Vagina (tissue), 2 donors: ENCODE measurements around the gene TBC1D8. TPM values are rescaled to one million over a fixed set of nuclear protein-coding genes. Genes with fewer than 3 reads are reported as not detected.
"Not testable (repeated sequence)": the region's sequence is repeated elsewhere in the genome, so short reads cannot be mapped to it uniquely, and the experiment has no call there.

Experiments used
- DNase-seq, 2 donors: peaks; one replicate each; pipeline ENCODE4 v3.0.0-alpha.2; 2017; ENCODE audit errors: extremely low spot score in 2 of 2
- H3K27ac ChIP-seq: fragments of 200-600 bp; sonication (generic); one replicate; pipeline ENCODE4 v1.5.1; 2019
- H3K27me3 ChIP-seq: fragments of 200-600 bp; sonication (generic); one replicate; pipeline ENCODE4 v1.5.1; 2019
- H3K36me3 ChIP-seq, 2 donors: fragments of 200-600 bp; sonication (generic); one replicate each; pipeline ENCODE4 v1.5.1; 2017 to 2019
- H3K4me1 ChIP-seq: fragments of 200-600 bp; sonication (generic); one replicate; pipeline ENCODE4 v1.5.1; 2019
- H3K4me3 ChIP-seq, 2 donors: fragments of 200-600 bp; sonication (generic); 1 replicate in 1 of 2; 2 replicates in 1 of 2; pipeline ENCODE4 v1.5.1; 2016 to 2019
- H3K9me3 ChIP-seq: fragments of 200-600 bp; sonication (generic); one replicate; pipeline ENCODE4 v1.5.1; 2019
- CTCF ChIP-seq, 3 experiments: fragments of 450-650 bp in 2 of 3; fragments of 200-600 bp in 1 of 3; sonication (generic) in 1 of 3; IDR thresholded peaks; one replicate each; pipeline ENCODE4 v1.5.1; 2017 to 2019; ENCODE audit warnings: antibody characterized with exemption in 3 of 3, mild to moderate bottlenecking in 2 of 3, moderate library complexity in 2 of 3
- POLR2A ChIP-seq, 2 donors: fragments of 450-650 bp; IDR thresholded peaks; one replicate each; pipeline ENCODE4 v1.6.1; 2017; ENCODE audit warnings: antibody characterized with exemption in 2 of 2, mild to moderate bottlenecking in 2 of 2, moderate library complexity in 2 of 2
- POLR2AphosphoS5 ChIP-seq, 2 donors: sonication (generic); formaldehyde crosslinking; IDR thresholded peaks; one replicate each; pipeline ENCODE4 v1.9.0; 2017; ENCODE audit warnings: antibody characterized with exemption in 2 of 2, mild to moderate bottlenecking in 2 of 2, low read depth in 1 of 2; ENCODE audit not compliant: insufficient read depth in 1 of 2
- intact Hi-C: fragments of 100-400 bp; cut with DNase I; formaldehyde crosslinking; loops from one replicate; pipeline ENCODE4 v1.15.1; 2023
- total RNA-seq: library from RNA; depleted of rRNA; stranded (reverse); fragments of >200 nt; gene quantifications from one replicate; pipeline ENCODE4 v1.2.3, GENCODE V29; 2016

TBC1D8 gene
- total RNA-seq, 1 donor from 2014 or later: 72.2 TPM

- intact Hi-C loops: no loop called here
- H3K4me3 ChIP-seq: no peak overlapping the region
- peaks cover 18% of the 10 kb centered on the region for H3K4me1 ChIP-seq
- H3K27ac ChIP-seq: no peak overlapping the region
- H3K36me3 ChIP-seq: no peaks in the 10 kb centered on the region
- DNase-seq: no peak
- no peaks in the 10 kb centered on the region for H3K9me3 ChIP-seq
- H3K27me3 ChIP-seq: no peaks in the 10 kb centered on the region
- no peak for TF ChIP-seq CTCF (IDR thresholded peaks at IDR 0.05)
- TF ChIP-seq POLR2AphosphoS5 (IDR thresholded peaks at IDR 0.05; ENCODE audit: insufficient read depth in 1 of 2, low read depth in 1 of 2): no peak
- no peak for TF ChIP-seq POLR2A (IDR thresholded peaks at IDR 0.05)
Measured at GRCh38 chr2:101175991-101176390, 24.8 kb upstream of the TBC1D8 start.

GRCh38 chr2:101173707-101174295, 22.6 kb upstream of the TBC1D8 start:
- intact Hi-C loops: no loop called here
- Histone ChIP-seq H3K9me3 (no peaks in the 10 kb centered on the region), H3K4me3 (no peak overlapping the region), H3K36me3 (no peaks in the 10 kb centered on the region), H3K27ac (no peak overlapping the region), H3K4me1 (peaks cover 18% of the 10 kb centered on the region), H3K27me3 (no peaks in the 10 kb centered on the region)
- no peak for DNase-seq
- no peak for TF ChIP-seq CTCF (IDR thresholded peaks at IDR 0.05)

GRCh38 chr2:101169822-101170221, 18.6 kb upstream of the TBC1D8 start:
- DNase-seq, H3K27me3 ChIP-seq, intact Hi-C loops, H3K4me1 ChIP-seq, H3K27ac ChIP-seq, H3K36me3 ChIP-seq, H3K4me3 ChIP-seq, H3K9me3 ChIP-seq: not testable (repeated sequence)

GRCh38 chr2:101168706-101169105, 17.5 kb upstream of the TBC1D8 start:
- Histone ChIP-seq H3K4me3 (no peak overlapping the region), H3K27me3 (no peaks in the 10 kb centered on the region), H3K36me3 (no peaks in the 10 kb centered on the region), H3K9me3 (no peaks in the 10 kb centered on the region), H3K27ac (no peak overlapping the region), H3K4me1 (no peaks in the 10 kb centered on the region)
- intact Hi-C loops: no loop called here
- DNase-seq: no peak
- TF ChIP-seq CTCF (IDR thresholded peaks at IDR 0.05) (no peak), POLR2A (IDR thresholded peaks at IDR 0.05) (no peak), POLR2AphosphoS5 (IDR thresholded peaks at IDR 0.05; ENCODE audit: insufficient read depth in 1 of 2, low read depth in 1 of 2) (no peak)

GRCh38 chr2:101167532-101167931, 16.4 kb upstream of the TBC1D8 start:
- H3K27ac ChIP-seq, H3K36me3 ChIP-seq, intact Hi-C loops, H3K4me3 ChIP-seq, H3K4me1 ChIP-seq, H3K27me3 ChIP-seq, DNase-seq, H3K9me3 ChIP-seq: not testable (repeated sequence)

- intact Hi-C loops: no loop called here
- H3K27me3 ChIP-seq: no peaks in the 10 kb centered on the region
- no peak overlapping the region for H3K27ac ChIP-seq
- TF ChIP-seq CTCF (IDR thresholded peaks at IDR 0.05) (no peak), POLR2A (IDR thresholded peaks at IDR 0.05) (no peak), POLR2AphosphoS5 (IDR thresholded peaks at IDR 0.05; ENCODE audit: insufficient read depth in 1 of 2, low read depth in 1 of 2) (no peak)
- H3K4me1 ChIP-seq: no peaks in the 10 kb centered on the region
- H3K36me3 ChIP-seq: no peaks in the 10 kb centered on the region
- no peaks in the 10 kb centered on the region for H3K9me3 ChIP-seq
- DNase-seq: no peak
- no peak overlapping the region for H3K4me3 ChIP-seq
Measured at GRCh38 chr2:101164021-101164420, 12.8 kb upstream of the TBC1D8 start.
